Esophagus muscularis mucosa (tissue), 3 donors: Measurements from ENCODE around the gene LMF2.

Experiments
- EP300 ChIP-seq: sonication (generic); formaldehyde crosslinking; IDR thresholded peaks from one replicate; pipeline ENCODE4 v1.6.1; 2017; ENCODE audit warnings: antibody characterized with exemption
- TF ChIP-seq, protein P1 (sequence below), 3 experiments: fragments of 200-600 bp in 2 of 3; fragments of 450-650 bp in 1 of 3; sonication (generic) in 2 of 3; IDR thresholded peaks; one replicate each; pipeline ENCODE4 v1.5.1; 2017 to 2019; ENCODE audit warnings: antibody characterized with exemption in 3 of 3, mild to moderate bottlenecking in 2 of 3, moderate library complexity in 1 of 3

GRCh38 chr22:50485221-50486131 is 22.0 kb downstream of the LMF2 start:
- TF ChIP-seq, protein P1, sequence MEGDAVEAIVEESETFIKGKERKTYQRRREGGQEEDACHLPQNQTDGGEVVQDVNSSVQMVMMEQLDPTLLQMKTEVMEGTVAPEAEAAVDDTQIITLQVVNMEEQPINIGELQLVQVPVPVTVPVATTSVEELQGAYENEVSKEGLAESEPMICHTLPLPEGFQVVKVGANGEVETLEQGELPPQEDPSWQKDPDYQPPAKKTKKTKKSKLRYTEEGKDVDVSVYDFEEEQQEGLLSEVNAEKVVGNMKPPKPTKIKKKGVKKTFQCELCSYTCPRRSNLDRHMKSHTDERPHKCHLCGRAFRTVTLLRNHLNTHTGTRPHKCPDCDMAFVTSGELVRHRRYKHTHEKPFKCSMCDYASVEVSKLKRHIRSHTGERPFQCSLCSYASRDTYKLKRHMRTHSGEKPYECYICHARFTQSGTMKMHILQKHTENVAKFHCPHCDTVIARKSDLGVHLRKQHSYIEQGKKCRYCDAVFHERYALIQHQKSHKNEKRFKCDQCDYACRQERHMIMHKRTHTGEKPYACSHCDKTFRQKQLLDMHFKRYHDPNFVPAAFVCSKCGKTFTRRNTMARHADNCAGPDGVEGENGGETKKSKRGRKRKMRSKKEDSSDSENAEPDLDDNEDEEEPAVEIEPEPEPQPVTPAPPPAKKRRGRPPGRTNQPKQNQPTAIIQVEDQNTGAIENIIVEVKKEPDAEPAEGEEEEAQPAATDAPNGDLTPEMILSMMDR (IDR thresholded peaks at IDR 0.05), result no peak
- TF ChIP-seq EP300, result no peak
